CD4-positive, alpha-beta T cell treated with Interleukin-6 for 4 hours (primary cell): ENCODE results near the gene RETREG2.

ENCODE experiments used
- DNase-seq: peaks from one replicate; pipeline ENCODE4 v3.0.0-alpha.2; 2020; ENCODE audit warnings: mixed read lengths

The RETREG2 gene

DNA sequence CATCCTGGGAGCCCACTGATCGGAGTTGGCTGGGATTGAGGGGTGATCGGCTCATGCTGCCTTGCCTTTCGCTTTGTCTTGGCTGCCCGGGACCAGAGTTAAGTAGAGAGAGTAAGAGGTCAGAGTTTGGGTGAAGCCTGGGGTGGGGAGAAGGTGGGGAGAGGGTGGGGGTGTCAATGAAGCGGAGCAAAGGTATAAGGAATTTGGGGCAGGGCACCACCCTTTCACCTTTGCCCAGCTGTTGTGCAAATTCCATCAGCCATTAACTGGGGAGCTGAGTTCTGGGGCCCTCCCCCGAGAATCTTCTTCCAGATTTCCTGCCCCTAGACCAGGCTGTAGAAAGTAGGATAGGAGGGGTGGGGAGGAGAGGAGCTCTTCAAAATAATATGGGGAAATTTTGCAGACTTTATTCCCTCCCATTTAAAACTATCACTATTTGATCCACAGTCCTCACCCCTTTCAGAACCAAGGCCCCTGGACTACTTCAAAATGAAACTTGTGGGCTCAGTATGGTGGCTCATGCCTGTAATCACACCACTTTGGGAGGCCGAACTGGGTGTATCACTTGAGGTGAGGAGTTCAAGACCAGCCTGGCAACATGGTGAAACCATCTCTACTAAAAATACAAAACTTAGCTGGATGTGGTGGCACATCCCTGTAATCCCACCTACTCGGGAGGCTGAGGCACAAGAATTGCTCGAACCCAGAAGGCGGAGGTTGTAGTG lies 8.0 kb upstream of the RETREG2 start, which contains the start of gene SLC23A3:
Gene SLC23A3, minus strand, starts transcription at position 100 of the 725 bp plus-strand sequence. Its CDS starts 45 bp downstream, at position 55.
- DNase-seq: no peak

DNA sequence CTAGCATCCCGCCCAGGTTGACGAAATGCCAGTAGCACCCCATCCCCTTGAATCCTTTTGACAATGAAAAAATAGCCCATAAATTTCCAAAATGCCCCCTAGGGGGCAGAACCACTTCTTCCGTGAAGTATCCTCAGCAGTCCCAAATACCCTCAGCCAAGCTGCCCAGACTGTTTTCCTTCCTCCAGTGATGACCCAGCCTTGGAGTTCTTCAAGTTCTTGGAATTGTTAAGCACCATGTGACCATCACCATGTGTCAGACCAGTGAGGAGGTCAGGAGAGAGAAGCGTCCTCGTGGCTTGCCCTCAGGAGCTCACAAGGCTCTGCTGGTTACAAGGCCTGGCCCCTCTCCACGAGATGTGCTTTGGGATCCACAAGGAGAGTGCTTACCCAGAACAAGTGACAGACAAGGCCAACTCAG lies 6.8 kb upstream of the RETREG2 start:
- DNase-seq: peak; percentile 56

GRCh38 chr2:219172231-219173154 lies 5.6 kb upstream of the RETREG2 start:
- no peak for DNase-seq

GRCh38 chr2:219173176-219173575 lies 4.9 kb upstream of the RETREG2 start:
- DNase-seq: no peak

DNA sequence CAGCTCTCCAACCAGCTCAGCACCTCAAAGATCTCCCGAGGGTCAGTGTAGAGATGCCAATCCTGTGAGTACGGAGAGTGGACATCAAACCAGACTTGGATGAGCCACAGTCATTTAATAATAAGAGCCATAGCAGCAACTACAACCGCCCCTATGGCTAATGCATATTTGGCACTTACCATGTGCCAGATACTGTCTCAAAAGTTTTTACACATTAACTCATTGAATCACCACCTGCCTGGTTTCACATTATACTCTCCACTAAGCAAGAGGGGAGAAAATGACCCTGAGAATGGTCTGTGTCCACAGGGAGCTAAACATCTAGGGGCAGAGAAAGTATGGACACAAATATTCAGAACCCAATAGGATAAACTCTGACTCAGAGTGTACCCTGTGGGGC lies 3.9 kb upstream of the RETREG2 start:
- DNase-seq: no peak

DNA sequence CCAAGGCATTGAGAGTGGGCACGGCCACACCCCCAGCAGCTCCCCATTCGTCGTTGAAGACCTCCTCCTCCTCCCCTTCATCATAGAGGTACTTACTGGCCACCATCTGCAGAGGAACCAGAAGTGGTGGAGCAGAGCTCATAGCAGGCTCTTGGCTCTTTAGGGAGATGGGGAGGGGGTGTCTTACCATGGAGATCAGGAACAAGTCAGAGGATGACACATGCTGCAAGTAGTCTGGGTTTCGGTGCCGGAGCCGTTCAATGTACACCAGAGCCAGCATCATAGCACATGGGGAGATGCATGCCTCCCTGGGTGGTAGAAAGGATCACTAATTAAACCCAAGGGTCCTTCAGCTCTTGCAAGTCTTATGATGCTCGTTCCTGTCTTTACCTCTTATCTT lies 3.3 kb upstream of the RETREG2 start:
- DNase-seq: no peak

DNA sequence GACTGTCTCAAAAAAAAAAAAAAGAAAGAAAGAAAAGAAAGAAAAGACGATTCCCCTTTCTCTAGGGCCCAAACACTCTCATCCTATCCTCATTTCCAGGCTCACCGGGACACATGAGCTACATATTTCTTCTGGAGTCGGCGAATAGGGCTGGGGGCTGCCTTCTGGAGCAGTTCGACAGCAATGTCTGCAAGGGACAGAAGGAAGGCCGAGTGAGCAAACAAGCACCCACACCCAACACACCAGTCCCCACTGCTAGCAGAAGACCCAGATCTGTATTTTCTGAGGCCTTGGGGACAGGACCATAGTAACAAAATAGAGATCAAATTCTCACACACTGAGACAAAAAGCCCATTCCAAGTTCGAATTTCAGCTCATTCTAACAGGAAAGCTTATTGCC lies 2.6 kb upstream of the RETREG2 start:
- DNase-seq: no peak

DNA sequence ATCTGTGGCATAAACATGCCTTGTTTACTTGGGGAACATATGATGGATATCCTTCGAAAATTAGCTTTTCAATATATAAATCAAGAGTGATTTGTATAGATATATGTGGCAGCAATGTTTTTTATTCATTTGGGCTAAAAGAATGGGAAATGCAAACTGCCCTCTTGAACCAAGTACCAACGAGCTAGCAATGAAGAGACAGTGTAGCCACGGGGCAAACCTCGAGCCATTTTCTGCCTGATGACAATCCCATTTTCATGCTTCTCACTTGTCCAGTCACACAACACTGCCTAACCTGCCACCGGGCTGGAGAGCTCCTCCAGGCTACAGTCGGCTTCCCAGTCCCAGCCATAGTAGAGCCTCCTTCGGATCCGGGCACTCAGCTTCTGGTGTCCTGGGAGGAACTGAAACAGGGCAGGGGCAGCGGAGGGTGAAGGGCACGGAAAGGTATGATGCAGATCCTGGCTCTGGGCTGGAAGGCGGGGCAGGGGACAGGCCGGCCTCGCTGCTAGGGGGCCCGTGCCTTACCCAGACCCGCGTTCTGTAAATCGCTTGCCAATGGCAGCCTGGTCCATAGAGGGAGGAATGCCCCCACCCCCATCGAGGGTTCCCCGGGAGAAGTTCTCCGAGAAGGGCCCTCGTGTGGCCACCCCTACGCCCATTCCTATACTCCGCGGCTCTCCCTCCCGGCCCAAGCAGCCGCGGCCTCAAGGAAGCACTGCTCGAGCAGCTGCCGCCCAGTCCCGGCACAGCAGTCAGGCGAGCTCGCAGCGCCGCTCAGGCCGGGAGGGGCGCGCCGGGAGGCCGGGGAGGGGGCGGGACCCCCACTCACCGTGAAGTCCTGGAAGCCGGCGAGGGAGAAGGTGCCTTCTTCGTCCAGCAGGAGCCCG lies 1.9 kb upstream of the RETREG2 start:
- peak; percentile 37 for DNase-seq

DNA sequence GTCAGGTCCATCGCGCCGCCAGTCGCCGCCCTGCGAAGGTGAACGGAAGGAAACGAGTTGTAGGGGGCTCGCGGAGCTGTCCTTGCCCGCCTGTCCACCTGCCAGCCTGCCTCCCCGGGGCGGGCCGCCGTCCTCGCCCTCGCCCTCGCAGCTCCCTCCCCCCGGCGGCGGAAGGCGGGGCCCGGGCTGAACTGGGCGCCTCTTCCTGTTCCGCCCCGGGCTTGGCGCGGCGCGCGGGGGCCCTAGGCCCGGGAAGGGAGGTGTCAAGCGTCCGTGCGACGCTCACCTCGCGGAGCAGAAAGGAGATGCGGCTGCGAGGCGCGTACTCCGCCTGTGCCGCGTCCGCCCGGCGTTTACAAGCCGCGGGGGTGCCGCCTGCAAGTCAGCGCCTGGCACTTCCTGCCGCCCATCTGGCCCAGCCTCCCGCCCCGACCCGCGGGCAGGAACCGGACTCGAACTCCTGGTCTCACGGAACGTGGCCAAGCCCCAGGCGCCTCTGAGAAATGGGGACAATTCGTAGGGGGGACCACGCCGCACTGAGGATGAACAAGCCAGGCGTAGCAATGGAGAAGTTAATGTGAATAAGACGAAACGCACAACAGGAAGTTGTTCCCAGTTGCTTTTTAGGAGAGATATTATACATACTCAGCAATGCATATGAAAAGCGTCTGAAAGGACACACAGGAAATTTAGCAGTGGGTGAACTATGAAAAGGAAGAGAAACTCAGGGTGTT lies 1.1 kb upstream of the RETREG2 start, which contains the start of gene CNPPD1:
Gene CNPPD1, minus strand, starts transcription at position 108 of the 734 bp plus-strand sequence. Its CDS starts 97 bp downstream, at position 11.
- DNase-seq: peak; percentile 91

DNA sequence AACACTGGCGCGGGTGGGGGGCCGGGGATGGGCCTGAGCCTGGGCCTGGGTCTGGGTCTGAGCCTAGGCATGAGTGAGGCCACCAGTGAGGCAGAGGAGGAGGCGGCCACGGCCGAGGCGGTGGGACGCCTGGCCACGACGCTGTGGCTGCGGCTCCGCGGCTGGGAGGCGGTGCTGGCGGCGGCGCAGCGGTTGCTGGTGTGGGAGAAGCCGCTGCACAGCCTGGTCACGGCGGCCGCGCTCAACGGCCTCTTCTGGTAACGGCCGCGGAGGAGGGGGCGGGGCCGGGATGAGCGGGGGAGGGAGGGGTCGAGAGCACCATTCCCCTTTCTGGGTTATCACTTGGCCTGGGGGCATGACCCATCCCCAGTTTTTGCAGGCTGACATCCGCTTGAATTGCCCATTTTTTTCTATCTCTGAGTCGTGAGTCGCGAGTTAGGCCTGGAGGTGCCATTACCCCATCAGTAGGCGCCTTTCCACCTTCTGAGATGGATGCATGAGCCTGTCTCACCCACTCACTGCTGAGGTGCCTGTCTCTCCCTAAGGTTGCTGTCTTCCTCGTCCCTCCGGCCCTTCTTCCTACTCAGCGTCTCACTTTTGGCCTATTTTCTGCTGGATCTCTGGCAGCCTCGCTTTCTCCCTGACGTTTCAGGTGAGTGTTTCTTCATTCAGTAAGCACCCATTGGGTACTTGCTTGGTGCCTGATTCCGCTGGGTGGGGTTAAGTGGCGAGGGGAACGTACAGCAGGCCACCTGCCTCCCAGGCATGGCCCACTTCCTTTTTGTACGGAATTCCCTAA lies 501 bp downstream of the RETREG2 start:
- DNase-seq: peak; percentile 63

GRCh38 chr2:219179601-219180465 lies 1.8 kb downstream of the RETREG2 start:
- DNase-seq: no peak

DNA sequence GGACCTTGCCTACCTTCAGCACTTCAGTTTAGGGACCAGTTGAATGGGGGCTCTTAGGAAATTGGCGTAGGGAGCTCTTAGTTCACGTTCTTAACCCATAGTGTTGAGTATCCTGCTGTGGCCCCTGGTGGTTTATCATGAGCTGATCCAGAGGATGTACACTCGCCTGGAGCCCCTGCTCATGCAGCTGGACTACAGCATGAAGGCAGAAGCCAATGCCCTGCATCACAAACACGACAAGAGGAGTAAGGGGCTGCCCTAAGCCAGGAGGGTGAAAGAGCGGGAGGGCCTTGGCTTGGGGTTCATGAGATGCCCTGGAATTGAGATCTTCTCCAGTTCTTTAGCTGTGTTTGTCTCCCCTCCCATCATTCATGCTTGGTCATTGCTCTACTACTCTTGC lies 2.9 kb downstream of the RETREG2 start:
- no peak for DNase-seq

DNA sequence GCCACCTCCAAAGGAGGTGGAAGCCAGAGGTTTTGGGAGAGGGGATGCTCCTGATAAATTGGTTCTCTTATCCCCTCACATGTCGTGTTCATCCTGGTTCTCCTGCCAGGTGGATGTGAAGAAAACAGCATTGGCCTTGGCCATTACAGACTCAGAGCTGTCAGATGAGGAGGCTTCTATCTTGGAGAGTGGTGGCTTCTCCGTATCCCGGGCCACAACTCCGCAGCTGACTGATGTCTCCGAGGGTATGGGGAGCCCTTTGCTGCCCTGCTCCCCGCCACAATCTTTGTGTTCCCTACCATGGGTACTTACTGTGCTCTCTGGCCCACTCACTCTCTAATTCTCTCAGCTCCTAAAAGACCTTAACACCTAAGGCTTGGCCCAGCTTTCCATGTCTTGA lies 3.5 kb downstream of the RETREG2 start:
- DNase-seq: no peak

- DNase-seq: peak; percentile 24
Measured at GRCh38 chr2:219182331-219183150, 4.5 kb downstream of the RETREG2 start.

DNA sequence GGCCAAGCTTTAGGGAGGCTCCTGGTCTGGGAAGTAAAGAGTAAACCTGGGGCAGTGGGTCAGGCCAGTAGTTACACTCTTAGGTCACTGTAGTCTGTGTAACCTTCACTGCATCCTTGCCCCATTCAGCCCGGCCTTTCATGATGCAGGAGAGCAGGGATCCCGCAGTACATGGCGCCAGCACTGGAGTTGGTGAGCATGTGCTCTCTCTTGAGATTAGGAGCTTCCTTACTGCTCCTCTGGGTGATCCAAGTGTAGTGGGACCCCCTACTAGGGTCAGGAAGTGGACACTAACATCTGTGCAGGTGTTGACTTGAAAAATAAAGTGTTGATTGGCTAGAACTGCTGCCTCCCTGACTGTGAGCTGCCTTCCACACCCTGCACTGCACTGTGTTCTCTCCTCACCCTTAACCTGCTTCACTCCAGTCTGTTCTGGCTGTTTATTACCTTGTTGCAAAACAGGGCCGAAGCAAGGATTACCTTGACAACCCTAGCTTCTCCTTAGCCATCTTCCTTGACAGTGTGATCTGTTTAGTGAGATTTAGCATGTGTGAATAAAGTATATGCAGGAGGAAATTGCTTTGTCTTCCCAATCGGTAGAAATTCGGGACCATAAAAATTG lies 5.2 kb downstream of the RETREG2 start:
- DNase-seq: no peak

DNA sequence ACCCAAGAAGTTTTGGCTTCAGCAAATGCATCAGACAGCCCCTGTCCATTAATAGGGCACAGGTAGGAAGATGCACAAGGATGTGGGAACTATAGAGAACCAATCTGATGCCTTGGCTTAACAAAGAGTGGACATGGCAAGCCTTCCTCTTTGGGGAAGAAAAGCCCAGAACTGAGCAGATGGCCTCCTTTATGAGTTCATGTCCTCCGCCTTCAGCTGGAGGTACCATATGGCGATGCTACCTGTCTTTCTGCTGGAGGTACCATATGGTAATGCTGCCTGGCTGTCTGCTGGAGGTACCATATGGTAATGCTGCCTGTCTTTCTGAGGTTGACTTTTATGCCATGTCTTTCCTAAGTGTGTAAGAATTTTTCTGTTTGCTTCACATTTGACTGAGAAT lies 6.0 kb downstream of the RETREG2 start:
- no peak for DNase-seq

DNA sequence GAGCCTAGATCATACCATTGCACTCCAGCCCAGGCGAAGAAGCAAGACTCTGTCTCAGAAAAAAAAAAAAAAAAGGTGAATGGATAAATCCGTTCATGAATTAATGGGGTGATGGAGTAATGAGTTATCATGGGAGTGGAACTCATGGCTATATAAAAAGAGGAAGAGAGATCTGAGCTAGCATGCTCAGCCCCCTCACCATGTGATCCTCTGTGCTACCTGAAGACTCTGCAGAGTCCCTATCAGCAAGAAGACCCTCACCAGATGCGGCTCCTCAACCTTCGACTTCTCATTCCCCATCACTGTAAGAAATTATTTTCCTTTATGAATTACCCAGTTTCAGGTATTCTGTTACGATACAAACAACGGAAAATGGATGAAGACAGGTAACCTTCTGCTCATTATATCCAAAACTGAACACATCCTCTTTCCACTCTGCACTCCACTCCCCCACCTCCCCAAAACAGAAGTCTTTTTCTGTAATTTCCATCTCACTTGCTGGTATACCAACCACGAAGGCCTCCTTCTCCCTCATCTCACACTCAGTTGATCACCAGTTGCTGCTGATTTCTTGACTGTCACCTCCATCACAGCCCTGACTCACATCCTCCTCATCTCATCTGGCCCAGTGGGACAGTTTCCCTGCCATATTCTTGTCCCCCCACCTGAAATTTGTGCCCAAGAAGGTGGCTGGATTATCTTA lies 8.8 kb downstream of the RETREG2 start:
- DNase-seq: no peak

DNA sequence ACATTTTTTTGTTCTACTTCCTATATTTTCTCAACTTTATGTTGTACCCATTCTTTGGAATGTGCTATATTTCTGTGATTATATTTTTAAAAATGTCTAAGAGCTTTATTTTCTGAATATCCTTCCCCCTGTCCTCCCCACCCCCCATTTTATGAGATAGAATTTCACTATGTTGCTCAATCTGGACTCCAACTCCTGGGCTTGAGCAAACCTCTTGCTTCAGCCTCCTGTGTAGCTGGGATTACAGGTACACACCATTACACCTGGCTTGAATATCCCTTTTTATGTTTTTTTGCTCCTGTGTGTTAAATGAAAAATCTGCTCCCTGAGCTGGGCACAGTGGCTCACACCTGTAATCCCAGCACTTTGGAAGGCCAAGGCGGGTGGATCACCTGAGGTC lies 19.3 kb downstream of the RETREG2 start:
- DNase-seq: no peak
